C4-2B (cell line): Measurements from ENCODE around the gene CYP4F3.
"Not testable (repeated sequence)": the region's sequence is repeated elsewhere in the genome, so short reads cannot be mapped to it uniquely, and the experiment has no call there.

Experiments
- H3K27ac ChIP-seq: fragments of 450-650 bp; 2 replicates; pipeline ENCODE4 v1.5.1; 2017
- CTCF ChIP-seq: fragments of 450-650 bp; conservative IDR thresholded peaks from 2 replicates; pipeline ENCODE4 v1.5.1; 2017; ENCODE audit warnings: mild to moderate bottlenecking
- ZFX ChIP-seq: fragments of 450-650 bp; IDR thresholded peaks from 2 replicates; pipeline ENCODE4 v1.6.1; 2017

Gene CYP4F3

GRCh38 chr19:15640294-15640903 is at the start of gene CYP4F3:
TSS of gene CYP4F3 (plus strand) at chr19:15640897. CDS start at chr19:15641416, 519 bp downstream.
- H3K27ac ChIP-seq = peak within 1 kb of the TSS; percentile 20; the same call in 1 of the 2 replicates
- no peak for TF ChIP-seq ZFX
- no peak for TF ChIP-seq CTCF

- no peak overlapping the region for H3K27ac ChIP-seq
- TF ChIP-seq ZFX (no peak), CTCF (no peak)
Observed at GRCh38 chr19:15591796-15592195, 48.9 kb upstream of the CYP4F3 start.

- not testable (repeated sequence) for H3K27ac ChIP-seq
Observed at GRCh38 chr19:15592506-15592905, 48.2 kb upstream of the CYP4F3 start.

- H3K27ac ChIP-seq = peak overlapping the region; percentile 73; the same call in 1 of the 2 replicates
Observed at GRCh38 chr19:15593766-15594165, 46.9 kb upstream of the CYP4F3 start.

GRCh38 chr19:15595069-15595468 is 45.6 kb upstream of the CYP4F3 start:
- H3K27ac ChIP-seq = peak overlapping the region; percentile 73
- TF ChIP-seq ZFX = no peak
- no peak for TF ChIP-seq CTCF

- H3K27ac ChIP-seq = not testable (repeated sequence)
Observed at GRCh38 chr19:15607978-15608925, 32.4 kb upstream of the CYP4F3 start.

GRCh38 chr19:15609261-15609660 is 31.4 kb upstream of the CYP4F3 start:
- TF ChIP-seq ZFX (no peak), CTCF (no peak)
- H3K27ac ChIP-seq = peak overlapping the region; percentile 52; the same call in 1 of the 2 replicates

GRCh38 chr19:15612342-15612741 is 28.4 kb upstream of the CYP4F3 start:
- TF ChIP-seq CTCF (no peak), ZFX (no peak)
- no peak overlapping the region for H3K27ac ChIP-seq

GRCh38 chr19:15613338-15613737 is 27.4 kb upstream of the CYP4F3 start:
- H3K27ac ChIP-seq = peak overlapping the region; percentile 35; the same call in 1 of the 2 replicates
- no peak for TF ChIP-seq CTCF
- no peak for TF ChIP-seq ZFX
